ENCODE measurements around the gene FMO2.

Gene FMO2

GRCh38 chr1:171174560-171175294, 10.4 kb upstream of the FMO2 start:
- no peak for DNase-seq (ENCODE audit: low spot score)

GRCh38 chr1:171177261-171177660, 7.8 kb upstream of the FMO2 start:
- no peak for DNase-seq (ENCODE audit: low spot score)

- DNase-seq (ENCODE audit: low spot score) = no peak
Observed at GRCh38 chr1:171179318-171180227, 5.5 kb upstream of the FMO2 start.

- DNase-seq (ENCODE audit: low spot score) = no peak
Observed at GRCh38 chr1:171180670-171181069, 4.4 kb upstream of the FMO2 start.

- peak; percentile 49 for DNase-seq (ENCODE audit: low spot score)
Observed at GRCh38 chr1:171188388-171189266, 3.5 kb downstream of the FMO2 start.

GRCh38 chr1:171191992-171192391, 6.9 kb downstream of the FMO2 start:
- no peak for DNase-seq (ENCODE audit: low spot score)

- no peak for DNase-seq (ENCODE audit: low spot score)
Observed at GRCh38 chr1:171195767-171196166, 10.7 kb downstream of the FMO2 start.

GRCh38 chr1:171196351-171196750, 11.3 kb downstream of the FMO2 start:
- DNase-seq (ENCODE audit: low spot score) = no peak

GRCh38 chr1:171198081-171198480, 13.0 kb downstream of the FMO2 start:
- DNase-seq (ENCODE audit: low spot score) = no peak

GRCh38 chr1:171204296-171204695, 19.2 kb downstream of the FMO2 start:
- DNase-seq (ENCODE audit: low spot score) = no peak

- DNase-seq (ENCODE audit: low spot score) = no peak
Observed at GRCh38 chr1:171206204-171206977, 21.3 kb downstream of the FMO2 start.

GRCh38 chr1:171206978-171207355, 21.9 kb downstream of the FMO2 start:
- DNase-seq (ENCODE audit: low spot score) = no peak

GRCh38 chr1:171207377-171207776, 22.3 kb downstream of the FMO2 start:
- DNase-seq (ENCODE audit: low spot score) = no peak

- DNase-seq (ENCODE audit: low spot score) = no peak
Observed at GRCh38 chr1:171210355-171210754, 25.3 kb downstream of the FMO2 start.

- DNase-seq (ENCODE audit: low spot score) = no peak
Observed at GRCh38 chr1:171212607-171213351, 27.7 kb downstream of the FMO2 start.

GRCh38 chr1:171213559-171214454, 28.7 kb downstream of the FMO2 start:
- no peak for DNase-seq (ENCODE audit: low spot score)

GRCh38 chr1:171217658-171218443, 32.8 kb downstream of the FMO2 start:
- DNase-seq (ENCODE audit: low spot score) = no peak

GRCh38 chr1:171218661-171219060, 33.6 kb downstream of the FMO2 start:
- no peak for DNase-seq (ENCODE audit: low spot score)
